ENCODE data around the gene ZNF774.
A peak's percentile ranks its signal among the peaks of the same experiment; 100 is the strongest.
"Not testable (repeated sequence)": the region's sequence is repeated elsewhere in the genome, so short reads cannot be mapped to it uniquely, and the experiment has no call there.

Gene ZNF774

GRCh38 chr15:90352107-90352893, at the start of gene ZNF774:
TSS of gene ZNF774 (plus strand) at chr15:90352284. CDS start at chr15:90354661, 2,377 bp downstream.
- peak; percentile 94 for DNase-seq

DNA sequence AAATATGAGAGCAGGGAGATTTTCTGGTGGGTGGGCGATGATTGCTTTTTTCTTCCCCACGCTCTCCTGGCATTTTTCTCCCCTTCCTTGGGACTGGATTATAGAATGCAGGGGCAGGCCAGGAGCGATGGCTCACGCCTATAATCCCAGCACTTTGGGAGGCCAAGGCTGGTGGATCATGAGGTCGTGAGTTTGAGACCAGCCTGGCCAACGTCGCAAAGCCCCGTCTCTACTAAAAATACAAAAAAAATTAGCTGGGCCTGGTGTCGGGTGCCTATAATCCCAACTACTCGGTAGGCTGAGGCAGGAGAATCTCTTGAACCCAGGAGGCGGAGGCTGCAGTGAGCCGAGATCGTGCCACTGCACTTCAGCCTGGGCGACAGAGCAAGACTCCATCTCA, 46.7 kb upstream of the ZNF774 start:
- DNase-seq: not testable (repeated sequence)

DNA sequence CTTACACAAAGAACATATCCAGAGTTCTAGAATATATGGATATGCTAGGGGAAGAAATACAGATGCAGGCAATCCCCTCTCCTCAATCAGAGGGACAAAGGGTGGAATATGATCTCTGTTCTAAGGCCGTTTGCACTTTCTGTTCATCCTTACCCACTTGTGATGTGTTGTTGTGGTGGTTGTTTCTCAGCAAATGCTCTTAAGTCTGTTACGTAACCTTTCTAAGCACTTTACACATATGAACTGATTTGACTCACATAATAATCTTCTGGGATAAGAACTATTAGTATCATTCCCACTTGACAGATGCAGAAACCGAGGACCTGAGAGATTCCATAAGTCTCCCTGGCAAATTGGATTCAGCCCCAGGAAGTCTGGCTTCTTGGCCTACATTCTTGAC, 46.2 kb upstream of the ZNF774 start:
- no peak for DNase-seq

DNA sequence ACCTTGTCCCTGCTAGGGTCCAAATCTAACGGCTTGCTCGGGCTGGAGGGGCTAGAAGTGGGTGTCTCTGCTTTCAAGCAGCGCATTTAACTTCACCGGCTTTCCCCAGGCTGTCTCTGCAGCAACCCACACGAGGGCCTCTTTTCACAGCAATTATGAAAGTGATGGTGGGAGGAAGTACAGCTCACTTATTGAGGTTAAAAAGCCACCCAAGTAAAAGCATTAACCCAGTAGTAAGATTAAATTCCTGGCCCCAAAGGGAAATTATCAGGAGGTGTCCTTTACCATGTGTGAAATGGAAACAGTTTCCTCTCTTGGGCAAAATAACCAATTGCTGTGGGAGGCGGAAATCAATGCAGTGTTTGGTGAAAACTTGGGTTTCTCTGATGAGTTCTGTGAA, 45.5 kb upstream of the ZNF774 start:
- DNase-seq: no peak

GRCh38 chr15:90307661-90308060, 44.4 kb upstream of the ZNF774 start:
- DNase-seq: no peak

GRCh38 chr15:90309020-90309419, 43.1 kb upstream of the ZNF774 start:
- no peak for DNase-seq

DNA sequence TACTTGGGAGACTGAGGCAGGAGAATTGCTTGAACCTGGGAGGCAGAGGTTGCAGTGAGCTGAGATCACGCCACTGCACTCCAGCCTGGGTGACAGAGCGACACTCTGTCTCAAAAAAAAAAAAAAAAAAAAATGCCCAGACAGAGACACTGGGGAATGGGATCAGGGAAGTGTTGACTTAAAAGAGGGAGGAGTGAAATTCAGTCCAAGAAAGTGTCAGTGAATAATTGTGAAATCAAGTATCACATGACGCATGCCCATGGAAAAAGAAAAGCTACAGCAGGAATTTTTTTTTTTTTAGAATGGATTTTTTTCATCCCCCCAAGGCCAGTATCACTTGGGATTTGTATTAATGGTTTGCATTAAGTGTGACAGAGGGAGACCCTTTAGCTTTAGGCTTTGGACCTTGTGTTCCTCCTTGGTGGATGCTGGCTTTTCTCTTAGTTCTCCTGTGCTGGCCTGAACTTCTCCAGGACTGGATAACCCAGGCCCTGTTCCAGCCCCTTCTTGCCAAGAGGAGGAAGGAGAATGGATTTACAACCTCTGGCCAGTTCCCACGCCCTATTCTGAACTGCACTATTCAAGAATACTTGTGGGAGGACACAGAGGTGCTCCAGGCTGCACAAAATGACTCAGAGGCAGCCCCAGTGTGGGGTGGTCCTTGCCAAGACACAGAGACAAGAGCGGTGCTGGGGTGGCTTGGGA, 36.7 kb upstream of the ZNF774 start:
- no peak for DNase-seq

- no peak for DNase-seq
Observed at GRCh38 chr15:90316139-90316538, 35.9 kb upstream of the ZNF774 start.

GRCh38 chr15:90318591-90318990, 33.5 kb upstream of the ZNF774 start:
- no peak for DNase-seq

DNA sequence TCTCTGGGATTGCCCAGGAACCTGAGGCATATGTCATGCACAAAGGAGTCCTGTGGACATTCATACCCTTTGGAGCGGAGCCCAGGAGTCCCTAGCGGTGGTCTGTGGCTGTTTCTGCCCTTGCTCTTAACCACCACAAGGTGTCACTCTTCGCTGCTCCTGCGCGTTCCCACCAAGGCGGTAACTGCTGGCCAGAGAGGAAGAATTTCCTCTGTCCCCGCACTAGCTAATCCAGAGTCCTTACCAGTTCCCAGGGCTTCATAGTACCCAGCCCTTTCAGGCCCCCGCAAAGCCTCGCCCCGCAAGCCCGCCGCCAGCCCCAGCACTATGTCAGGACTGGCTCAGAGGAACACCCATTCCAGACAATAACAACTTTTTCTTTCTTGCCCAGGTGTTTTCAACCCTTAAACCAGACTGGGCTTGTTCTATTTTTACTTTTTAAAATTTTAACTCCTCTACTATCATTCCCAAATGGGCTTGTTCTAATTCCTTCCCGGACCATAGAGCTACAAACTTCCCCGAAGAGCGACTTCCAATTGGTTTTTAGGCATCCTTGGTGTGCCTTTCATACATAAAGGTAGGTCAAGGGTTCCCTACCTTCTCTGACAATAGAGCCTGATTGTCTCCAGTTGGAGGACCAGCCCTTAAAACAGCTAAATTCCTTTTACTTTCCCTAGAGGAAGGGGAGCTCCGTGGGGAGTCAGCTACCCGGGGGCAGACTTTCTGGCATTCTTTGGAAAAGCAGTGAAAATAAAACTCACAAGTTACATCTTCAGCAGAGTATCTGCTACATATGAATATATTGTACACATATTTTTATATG, 31.8 kb upstream of the ZNF774 start:
- DNase-seq: peak; percentile 77

DNA sequence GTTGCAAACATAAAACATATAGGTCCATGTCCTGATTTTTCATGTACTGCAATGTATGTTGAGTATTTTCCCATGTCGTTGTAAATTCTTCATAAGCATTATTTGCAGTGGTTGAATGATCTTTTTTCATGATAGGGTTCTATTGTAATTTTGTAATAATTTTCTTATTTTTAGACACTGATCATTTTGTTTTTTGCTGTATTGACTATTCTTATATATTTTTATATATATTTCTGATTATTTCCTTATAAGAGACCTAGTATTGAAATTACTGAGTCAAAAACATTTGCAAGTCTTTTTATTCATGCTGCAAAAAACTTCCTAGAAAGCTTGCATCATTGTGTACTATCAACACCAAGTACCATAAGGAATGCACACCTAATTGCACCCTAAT, 31.2 kb upstream of the ZNF774 start:
- no peak for DNase-seq

- no peak for DNase-seq
Observed at GRCh38 chr15:90322538-90322937, 29.5 kb upstream of the ZNF774 start.

DNA sequence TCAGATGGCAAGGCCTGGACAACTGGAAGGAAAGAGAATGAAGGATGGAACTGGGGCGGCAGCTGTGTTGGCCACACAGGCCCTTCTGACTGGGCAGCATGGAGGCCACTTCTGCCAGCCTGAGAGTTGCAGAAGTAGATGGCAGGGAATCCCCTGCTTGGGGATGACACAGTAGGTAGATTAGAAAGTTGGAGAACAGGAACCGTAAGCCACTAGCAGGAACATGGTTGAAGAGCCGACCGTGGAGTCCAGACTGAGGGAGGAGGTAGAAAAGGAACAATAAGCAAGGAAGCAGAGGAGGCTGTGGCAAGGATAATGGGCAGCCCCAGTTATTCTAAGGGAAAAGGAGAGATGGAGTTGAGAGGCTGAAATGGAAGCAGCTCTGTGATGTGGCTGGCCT, 26.4 kb upstream of the ZNF774 start:
- DNase-seq: no peak

DNA sequence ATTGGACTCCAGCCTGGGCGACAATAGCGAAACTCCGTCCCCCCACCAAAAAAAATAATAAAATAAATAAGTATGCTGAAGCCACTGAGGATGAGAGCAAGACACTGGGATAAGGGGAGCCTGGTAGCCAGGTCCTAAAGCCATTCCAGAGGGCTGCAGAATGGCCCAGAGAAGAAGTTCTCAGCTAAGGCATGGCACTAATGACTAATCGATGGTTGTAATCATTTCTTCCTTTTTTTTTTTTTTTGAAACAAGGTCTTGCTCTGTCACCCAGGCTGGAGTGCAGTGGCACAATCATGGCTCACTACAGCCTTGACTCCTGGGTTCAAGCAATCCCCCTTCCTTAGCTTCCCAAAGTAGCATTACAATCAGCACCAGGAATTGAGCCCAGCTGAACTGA, 25.6 kb upstream of the ZNF774 start:
- no peak for DNase-seq

DNA sequence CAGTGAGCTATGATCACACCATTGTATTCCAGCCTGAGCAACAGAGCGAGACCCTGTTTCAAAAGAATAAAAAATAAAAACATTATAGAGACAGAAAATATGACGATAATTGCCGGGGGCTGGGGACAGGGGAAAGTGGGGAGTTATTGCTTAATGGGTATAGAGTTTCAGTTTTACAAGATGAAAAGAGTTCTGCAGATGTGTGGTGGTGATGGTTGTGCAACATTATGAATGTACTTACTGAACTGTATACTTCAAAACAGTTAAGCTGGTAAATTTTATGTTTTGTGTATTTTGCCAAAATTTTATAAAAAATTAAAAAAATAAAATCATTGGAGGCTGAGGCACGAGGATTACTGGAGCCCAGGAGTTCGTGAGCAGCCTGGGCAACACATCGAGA, 24.8 kb upstream of the ZNF774 start:
- no peak for DNase-seq

DNA sequence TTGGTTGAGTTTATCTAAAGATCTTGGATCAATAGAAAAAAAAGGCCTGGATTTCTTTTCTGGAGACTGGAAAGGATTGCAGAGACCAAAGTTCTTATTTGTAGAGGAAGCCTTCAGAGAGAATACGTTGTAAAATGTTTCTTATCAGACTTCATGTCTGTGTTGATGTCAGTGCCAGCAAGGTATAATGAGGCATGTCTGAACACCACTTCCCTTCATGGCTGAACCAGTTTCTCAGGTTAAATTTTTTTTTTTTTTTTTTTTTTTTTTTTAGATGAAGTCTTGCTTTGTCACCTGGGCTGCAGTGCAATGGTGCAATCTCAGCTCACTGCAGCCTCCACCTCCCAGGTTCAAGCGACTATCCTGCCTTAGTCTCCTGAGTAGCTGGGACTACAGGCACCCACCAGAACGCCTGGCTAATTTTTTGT, 17.8 kb upstream of the ZNF774 start:
- DNase-seq: no peak

DNA sequence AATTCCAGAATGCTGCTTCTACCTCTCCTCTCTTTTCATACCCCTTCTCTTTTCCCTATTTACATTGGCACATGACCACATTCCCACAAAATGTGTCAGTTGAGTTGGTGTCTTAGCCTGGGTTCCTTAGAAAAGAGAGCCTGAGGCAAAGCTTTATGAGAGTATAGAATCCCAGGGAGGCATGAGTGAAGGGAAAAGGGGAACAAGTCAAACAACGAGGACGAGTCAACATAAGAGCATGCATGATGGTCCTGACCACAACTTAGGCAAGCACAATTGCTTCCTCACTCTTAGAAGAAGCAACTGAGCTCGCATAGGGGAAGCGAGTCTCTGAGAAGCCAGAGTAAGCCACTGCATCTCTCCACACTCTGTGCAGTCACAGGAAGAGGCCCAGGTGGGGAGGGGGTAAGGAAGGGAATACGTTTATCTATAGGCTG, 15.4 kb upstream of the ZNF774 start:
- DNase-seq: no peak

GRCh38 chr15:90337256-90337655, 14.8 kb upstream of the ZNF774 start:
- no peak for DNase-seq

- DNase-seq: no peak
Observed at GRCh38 chr15:90338532-90338931, 13.6 kb upstream of the ZNF774 start.

GRCh38 chr15:90340345-90340744, 11.7 kb upstream of the ZNF774 start:
- DNase-seq: no peak

DNA sequence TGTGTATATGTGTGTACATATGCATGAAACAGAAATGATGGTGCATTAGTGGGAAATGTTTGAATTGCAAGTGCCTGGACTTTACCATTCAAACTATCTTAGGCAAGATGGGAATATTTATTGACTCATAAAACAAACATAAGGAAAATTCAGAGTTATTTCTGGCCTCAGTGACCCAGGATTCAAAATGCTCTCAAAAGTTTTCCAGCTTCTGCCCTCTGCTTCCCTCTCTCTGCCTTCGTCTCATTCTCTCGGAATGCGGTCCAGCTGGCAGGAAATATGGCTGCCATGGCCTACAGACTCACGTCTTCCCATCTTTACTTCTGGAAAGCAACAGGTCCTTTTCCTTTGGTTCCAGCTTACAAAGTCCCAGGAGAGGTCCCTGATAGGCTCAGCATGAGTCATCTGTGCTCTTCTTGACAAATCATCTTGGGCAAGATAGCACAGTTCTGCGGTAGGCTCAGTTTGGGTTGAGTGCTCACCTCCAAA, 8.7 kb upstream of the ZNF774 start:
- no peak for DNase-seq

- DNase-seq: no peak
Observed at GRCh38 chr15:90344662-90345061, 7.4 kb upstream of the ZNF774 start.

- DNase-seq: no peak
Observed at GRCh38 chr15:90345857-90346256, 6.2 kb upstream of the ZNF774 start.

Data from SHP77 treated with DMSO at 0.1 percent for 48 hours (cell line).